ENCODE results near the gene CD74.
"Not testable (repeated sequence)": the region's sequence is repeated elsewhere in the genome, so short reads cannot be mapped to it uniquely, and the experiment has no call there.

The CD74 gene

GRCh38 chr5:150454492-150455229, 42.0 kb upstream of the CD74 start:
- no peak overlapping the region for H3K4me3 ChIP-seq (ENCODE audit: control insufficient read depth, low read depth, low read length)
- TF ChIP-seq CTCF (conservative IDR thresholded peaks at IDR 0.05; ENCODE audit: control insufficient read depth, insufficient read depth, low read depth, low read length): no peak
- DNase-seq (ENCODE audit: low read depth): no peak

GRCh38 chr5:150454027-150454426, 41.3 kb upstream of the CD74 start:
- DNase-seq (ENCODE audit: low read depth); H3K4me3 ChIP-seq (ENCODE audit: control insufficient read depth, low read depth, low read length): not testable (repeated sequence)

- no peak for TF ChIP-seq CTCF (conservative IDR thresholded peaks at IDR 0.05; ENCODE audit: control insufficient read depth, insufficient read depth, low read depth, low read length)
- no peak for DNase-seq (ENCODE audit: low read depth)
- H3K4me3 ChIP-seq (ENCODE audit: control insufficient read depth, low read depth, low read length): no peak overlapping the region
These were observed 40.2 kb upstream of the CD74 start for GRCh38 chr5:150452914-150453313.

- no peak for TF ChIP-seq CTCF (conservative IDR thresholded peaks at IDR 0.05; ENCODE audit: control insufficient read depth, insufficient read depth, low read depth, low read length)
- DNase-seq (ENCODE audit: low read depth): no peak
- H3K4me3 ChIP-seq (ENCODE audit: control insufficient read depth, low read depth, low read length): no peak overlapping the region
These were observed 38.9 kb upstream of the CD74 start for GRCh38 chr5:150451594-150451993.

GRCh38 chr5:150449517-150450339, 37.0 kb upstream of the CD74 start, which contains the start of gene RPS14:
TSS of gene RPS14 (minus strand) at chr5:150449739. CDS start at chr5:150447733, 2,006 bp downstream.
- H3K4me3 ChIP-seq (ENCODE audit: control insufficient read depth, low read depth, low read length): peak within 1 kb of the TSS; percentile 95
- peak; percentile 92 for DNase-seq (ENCODE audit: low read depth)
- TF ChIP-seq CTCF (conservative IDR thresholded peaks at IDR 0.05; ENCODE audit: control insufficient read depth, insufficient read depth, low read depth, low read length): peak; percentile 83

GRCh38 chr5:150448952-150449516, 36.3 kb upstream of the CD74 start:
- no peak for DNase-seq (ENCODE audit: low read depth)

More at GRCh38 chr5:150448952-150449516, 36.3 kb upstream of the CD74 start:
- H3K4me3 ChIP-seq (ENCODE audit: control insufficient read depth, low read depth, low read length): peak overlapping the region; percentile 95
- TF ChIP-seq CTCF (conservative IDR thresholded peaks at IDR 0.05; ENCODE audit: control insufficient read depth, insufficient read depth, low read depth, low read length): no peak

Data from fibroblast of mammary gland (primary cell).